Measurements from ENCODE around the gene RBX1.

- no peak for TF ChIP-seq CTCF (IDR thresholded peaks at IDR 0.05; ENCODE audit: low read depth, low read length)
- TF ChIP-seq MYC (IDR thresholded peaks at IDR 0.05; ENCODE audit: low read depth, low read length): no peak
- TF ChIP-seq POLR2A (IDR thresholded peaks at IDR 0.05; ENCODE audit: extremely low read depth, insufficient read length): no peak
- no peak for TF ChIP-seq MAX (IDR thresholded peaks at IDR 0.05; ENCODE audit: low read depth, low read length)
Measured at GRCh38 chr22:40904101-40904500, 47.1 kb upstream of the RBX1 start.

Data from NB4 (cell line).